Fibroblast of skin of left quadriceps (primary cell): Measurements from ENCODE around the gene PALM.
"Not testable (repeated sequence)": the region's sequence is repeated elsewhere in the genome, so short reads cannot be mapped to it uniquely, and the experiment has no call there.

Source experiments
- DNase-seq, 2 experiments: peaks; one replicate each; pipeline ENCODE4 v3.0.0-alpha.2; 2013; ENCODE audit warnings: low read depth in 2 of 2

PALM gene

DNA sequence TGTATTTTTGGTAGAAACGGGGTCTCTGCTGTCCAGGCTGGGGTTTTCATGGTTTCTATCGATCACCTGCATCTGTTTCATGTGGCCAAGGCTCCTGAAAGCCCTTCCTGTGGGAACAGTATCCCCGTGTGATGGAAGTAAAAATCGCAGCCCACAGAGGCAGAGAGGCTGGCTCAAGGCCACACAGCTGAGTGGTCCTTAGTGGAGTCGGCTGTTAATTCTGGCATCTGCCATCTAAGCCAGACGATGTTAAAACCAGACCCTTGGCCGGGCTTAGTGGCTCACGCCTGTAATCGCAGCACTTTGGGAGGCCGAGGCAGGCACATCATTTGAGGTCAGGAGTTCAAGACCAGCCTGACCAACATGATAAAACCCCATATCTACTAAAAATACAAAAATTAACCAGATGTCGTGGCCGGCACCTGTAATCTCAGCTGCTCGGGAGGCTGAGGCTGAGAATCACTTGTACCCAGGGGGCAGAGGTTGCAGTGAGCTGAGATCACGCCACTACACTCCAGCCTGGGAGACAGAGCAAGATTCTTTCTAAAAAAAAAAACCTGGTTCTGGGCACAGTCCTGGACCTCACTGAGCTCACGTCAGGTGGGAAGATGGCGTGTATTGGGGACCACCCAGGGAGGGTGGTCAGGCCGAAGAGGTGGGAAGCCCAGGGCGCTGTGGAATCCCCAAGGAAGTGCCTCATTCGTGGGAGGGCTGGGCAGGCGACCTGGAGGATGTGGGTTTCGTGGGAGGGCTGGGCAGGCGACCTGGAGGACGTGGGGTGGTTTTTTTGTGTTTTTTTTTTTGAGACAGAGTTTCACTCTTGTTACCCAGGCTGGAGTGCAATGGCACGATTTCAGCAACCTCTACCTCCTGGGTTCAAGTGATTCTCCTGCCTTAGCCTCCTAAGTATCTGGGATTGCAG lies 23.7 kb downstream of the PALM start:
- DNase-seq: no peak

DNA sequence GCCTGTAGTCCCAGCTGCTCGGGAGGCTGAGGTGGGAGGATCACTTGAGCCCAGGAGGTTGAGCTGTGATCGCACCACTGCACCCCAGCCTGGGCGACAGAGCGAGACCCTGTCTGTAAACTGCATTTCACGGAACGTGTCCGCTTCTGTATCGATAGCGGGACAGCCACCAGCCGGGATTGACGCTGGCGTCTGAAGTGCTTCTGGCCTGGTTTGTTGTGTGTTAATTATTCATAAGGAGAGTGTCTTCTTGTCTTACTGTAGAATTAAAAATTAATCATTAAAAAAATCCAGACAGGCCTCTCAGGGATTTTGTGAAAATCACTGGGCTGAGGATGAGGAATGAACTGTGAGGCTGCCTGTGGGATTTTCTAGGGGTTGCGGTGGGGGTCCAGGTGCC lies 26.0 kb downstream of the PALM start:
- DNase-seq: no peak

DNA sequence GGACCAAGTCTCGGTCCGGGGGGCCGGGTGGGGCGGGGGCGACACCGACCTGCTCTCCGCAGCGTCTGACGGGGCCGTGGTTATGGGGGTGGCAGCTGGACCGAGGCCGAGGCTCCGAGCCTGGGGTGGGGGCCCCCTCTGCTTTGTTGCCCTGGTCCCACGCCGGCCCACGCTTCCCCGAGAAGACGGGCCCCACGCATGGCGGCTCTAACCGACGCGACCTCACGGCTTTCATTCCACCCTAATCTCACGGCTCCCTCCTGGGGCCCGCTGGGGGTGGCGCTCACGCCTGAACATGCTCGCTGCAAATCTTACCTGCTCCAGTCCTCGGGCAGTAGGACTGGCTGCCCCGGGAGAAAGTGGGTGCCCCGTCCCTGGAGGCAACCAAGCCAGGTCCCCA lies 27.4 kb downstream of the PALM start:
- DNase-seq: no peak

DNA sequence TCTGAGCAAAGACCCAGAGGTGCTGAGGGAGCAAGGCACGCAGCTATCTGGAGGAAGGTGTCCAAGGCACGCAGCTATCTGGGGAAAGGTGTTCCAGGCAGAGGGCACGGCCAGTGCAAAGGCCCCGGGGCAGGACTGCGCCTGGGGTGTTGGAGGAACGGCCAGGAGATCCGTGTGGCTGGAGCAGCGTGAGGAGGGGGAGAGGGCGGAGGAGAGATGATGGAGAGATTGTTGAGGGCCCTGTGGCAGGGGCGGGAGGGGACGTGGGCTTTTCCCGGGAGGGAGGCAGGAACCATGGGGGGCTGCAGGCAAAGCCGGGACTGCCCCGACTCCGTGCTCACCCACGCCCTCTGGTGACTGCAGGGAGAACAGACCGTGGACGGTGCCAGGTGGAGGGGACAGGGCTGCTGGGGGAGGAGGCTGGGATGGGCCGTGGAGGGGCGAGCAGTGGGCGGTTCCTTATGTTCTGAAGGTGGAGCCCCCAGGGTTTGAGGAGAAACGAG lies 28.9 kb downstream of the PALM start:
- DNase-seq: no peak

DNA sequence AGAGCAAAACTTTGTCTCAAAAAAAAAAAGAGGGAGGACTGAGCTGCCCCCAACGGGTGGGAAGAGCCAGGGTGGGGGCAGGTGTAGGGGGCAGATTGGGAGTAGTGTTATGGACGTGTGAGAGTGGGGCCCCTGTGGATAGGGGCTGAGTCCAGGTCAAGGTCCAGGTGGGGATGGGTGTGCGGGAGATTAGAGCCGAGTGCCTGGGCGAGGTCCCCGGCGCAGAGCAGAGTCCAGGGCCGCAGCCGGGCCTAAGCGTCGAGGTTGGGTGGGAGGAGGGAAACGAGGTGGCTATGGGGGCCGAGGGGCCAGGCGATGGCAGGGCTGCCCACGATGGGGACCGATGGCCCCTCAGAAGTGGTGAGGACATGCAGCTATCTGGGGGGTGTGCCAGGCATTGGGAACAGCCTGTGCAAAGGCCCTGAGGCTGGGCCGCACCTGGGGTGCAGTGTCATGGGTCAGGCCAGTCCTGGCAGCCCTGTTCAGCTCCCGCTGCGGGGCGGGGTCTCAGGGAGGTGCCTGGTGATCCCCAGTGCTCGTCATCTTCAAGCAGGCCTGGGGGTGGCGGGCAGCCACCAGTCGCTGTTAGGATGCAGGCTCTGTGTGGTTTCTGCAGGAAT lies 29.9 kb downstream of the PALM start:
- no peak for DNase-seq

DNA sequence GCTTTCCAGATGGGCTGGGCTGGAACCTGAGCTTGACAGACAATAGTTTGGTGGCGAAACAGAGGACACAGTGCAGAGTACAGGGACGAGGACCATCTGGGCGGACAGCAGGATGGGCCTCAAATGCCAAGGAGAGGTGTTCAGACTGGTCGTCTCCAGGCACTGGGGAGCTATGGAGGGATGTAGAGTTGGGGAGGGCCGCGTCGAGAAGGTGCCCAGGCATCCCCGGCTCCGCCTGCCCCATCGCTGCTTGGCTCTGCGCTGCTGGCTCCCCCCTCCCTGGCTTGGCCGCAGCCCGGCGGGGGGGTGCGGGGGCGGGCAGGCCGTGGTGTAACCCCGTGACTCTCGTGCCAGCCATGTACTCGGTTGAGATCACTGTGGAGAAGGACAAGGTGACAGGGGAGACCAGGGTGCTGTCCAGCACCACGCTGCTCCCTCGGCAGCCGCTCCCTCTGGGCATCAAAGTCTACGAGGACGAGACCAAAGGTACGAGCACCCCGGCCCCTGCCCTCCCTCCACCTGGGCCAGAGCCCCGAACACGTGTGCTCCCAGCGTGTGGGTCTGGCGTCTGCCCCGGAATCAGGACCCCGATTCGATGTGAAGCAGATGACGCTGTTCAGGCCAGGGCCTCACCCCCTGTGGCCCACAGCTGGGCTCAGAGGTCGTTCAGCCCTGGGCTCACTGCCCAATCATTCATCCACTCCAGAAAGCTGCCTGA lies 31.4 kb downstream of the PALM start:
- DNase-seq: no peak

DNA sequence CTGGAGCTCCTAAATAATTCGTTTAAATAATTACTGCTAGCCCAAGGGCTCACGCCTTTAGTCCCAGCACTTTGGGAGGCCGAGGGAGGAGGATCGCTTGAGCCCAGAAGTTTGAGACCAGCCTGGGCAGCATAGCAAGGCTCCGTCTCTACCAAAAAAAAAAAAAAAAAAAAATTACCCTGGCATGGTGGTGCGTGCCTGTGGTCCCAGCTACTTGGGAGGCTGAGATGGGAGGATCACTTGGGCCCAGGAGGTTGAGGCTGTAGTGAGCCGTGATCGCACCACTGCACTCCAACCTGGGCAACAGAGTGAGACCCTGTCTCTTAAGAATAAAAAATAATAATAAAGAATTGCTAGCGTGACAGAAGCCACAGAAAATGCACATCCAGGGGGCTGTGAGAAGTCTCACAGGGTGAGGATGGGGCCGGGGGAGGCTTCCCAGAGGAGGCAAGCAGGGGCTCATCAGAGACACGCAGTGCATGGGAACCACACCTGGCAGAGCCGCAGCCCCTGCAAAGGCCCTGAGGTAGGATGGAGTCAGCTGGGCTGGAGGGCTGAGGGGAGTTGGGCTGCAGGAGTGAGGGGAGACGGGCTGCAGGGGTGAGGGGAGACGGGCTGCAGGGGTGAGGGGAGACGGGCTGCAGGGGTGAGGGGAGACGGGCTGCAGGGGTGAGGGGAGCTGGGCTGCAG lies 32.2 kb downstream of the PALM start:
- not testable (repeated sequence) for DNase-seq

DNA sequence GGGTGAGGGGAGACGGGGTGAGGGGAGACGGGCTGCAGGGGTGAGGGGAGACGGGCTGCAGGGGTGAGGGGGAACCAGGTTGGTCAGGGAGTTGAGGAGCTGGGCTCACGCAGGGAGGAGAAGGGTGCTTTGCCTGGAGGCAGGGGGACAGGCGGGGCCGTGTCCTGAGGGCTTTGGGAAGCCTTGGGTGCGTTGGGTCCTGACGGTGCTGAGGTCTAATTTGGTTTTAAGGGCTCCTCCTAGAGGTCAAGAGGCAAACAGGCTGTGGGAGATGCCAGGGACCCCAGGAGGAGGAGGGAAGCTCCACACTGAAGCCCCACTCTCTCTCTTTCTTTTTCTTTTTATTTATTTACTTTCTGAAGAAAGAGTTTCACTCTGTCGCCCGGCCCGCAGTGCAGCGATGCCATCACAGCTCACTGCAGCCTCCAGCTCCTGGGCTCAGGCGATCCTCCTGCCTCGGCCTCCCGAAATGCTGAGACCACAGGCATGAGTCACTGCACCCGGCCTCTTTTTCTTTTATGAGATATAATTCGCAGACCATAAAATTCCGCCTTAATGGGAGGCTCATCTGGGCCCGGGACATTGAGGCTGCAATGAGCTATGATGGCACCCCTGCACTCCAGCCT lies 32.9 kb downstream of the PALM start:
- DNase-seq: no peak

DNA sequence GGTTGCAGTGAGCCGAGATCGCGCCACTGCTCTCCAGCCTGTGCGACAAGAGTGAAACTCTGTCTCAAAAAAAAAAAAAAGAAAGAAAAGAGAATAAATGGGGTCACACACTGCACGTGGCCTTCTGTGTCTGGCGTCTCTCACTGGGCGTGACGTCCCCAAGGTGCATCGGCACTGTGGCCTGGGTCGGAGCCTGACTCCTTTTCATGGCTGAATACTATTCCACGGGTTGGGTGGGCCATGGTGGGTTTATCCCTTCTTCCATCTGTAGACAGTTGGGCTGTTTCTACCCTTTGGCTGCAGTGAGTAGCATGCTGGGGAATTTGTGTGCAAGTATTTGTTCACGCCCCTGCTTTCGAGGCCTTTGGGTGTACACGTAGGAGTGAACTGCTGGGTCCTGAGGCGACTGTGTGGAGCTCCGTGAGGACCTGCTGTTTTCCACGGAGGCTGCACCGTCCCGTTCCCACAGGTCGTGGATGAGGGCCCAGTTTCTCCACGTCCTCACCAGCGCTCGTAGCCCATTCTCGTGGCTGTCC lies 33.9 kb downstream of the PALM start:
- DNase-seq: no peak

DNA sequence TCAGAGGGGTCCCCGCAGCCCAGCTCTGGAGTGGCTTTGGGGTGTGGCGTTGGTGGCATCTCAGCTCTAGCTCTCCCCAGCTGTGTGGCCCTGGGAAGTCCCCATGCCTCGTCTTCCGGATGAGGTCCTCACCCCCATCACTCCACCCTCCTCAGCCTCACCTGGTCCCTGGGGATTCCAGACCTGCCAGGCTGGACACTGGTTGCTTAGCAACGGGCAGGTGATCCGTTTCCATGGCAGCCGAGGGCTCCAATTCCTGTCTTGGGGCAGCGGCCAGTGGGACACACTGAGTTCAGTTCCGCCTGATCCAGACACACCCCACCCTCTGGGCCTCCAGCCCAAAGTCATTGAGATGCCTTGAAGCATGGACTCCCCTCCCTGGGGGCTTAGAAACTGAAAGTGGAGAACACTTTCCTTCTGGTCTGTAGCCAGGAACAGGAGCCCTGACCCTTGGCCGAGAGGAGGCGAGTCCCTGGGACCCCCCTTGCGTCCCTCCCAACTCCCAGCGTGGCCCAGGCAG lies 34.5 kb downstream of the PALM start:
- no peak for DNase-seq

DNA sequence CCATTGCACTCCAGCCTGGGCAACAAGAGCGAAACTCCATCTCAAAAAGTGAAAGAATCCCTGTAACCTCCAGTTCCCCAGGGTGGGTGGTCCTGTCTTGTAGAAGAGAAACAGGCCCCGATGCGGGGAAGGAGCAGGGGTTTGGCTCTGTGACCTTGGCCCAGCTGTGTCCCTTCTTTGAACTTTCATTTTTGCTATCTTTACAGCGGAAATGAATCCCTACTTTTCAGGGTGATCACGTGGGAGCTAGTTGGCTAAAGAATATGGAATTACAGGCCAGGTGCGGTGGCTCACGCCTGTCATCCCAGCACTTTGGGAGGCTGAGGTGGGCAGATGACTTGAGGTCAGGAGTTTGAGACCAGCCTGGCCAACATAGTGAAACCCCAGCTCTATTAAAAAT lies 36.4 kb downstream of the PALM start:
- not testable (repeated sequence) for DNase-seq

DNA sequence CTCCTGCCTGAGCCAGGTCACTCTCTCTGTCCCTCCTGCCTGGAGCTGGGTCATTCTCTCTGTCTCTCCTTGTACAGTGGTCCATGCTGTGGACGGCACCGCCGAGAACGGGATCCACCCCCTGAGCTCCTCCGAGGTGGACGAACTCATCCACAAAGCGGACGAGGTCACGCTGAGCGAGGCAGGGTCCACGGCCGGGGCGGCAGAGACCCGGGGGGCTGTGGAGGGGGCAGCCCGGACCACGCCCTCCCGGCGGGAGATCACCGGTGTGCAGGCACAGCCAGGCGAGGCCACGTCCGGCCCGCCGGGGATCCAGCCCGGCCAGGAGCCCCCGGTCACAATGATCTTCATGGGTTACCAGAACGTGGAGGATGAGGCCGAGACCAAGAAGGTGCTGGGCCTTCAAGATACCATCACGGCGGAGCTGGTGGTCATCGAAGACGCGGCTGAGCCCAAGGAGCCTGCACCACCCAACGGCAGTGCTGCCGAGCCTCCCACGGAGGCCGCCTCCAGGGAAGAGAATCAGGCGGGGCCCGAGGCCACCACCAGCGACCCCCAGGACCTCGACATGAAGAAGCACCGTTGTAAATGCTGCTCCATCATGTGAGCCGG lies 37.6 kb downstream of the PALM start:
- no peak for DNase-seq

DNA sequence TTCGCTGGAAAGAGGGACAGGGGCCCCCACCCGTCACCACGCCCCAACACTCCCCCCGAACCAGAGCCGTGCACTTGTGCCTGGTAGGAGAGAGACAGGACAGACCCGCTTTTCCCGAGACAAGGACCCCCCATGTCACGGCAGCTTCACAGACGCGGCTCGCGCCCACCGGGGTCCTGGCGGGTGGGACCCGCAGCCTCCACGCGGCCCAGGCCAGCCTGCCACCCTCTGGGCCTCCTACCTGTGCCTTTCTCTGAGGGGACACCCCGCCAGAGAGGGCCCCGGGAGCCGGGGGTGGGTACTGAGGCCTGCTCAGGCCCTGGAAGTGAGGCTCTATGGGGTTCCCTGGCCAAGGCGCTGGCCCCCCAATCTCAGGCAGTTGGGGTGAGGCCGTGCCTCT lies 38.2 kb downstream of the PALM start:
- DNase-seq: no peak

DNA sequence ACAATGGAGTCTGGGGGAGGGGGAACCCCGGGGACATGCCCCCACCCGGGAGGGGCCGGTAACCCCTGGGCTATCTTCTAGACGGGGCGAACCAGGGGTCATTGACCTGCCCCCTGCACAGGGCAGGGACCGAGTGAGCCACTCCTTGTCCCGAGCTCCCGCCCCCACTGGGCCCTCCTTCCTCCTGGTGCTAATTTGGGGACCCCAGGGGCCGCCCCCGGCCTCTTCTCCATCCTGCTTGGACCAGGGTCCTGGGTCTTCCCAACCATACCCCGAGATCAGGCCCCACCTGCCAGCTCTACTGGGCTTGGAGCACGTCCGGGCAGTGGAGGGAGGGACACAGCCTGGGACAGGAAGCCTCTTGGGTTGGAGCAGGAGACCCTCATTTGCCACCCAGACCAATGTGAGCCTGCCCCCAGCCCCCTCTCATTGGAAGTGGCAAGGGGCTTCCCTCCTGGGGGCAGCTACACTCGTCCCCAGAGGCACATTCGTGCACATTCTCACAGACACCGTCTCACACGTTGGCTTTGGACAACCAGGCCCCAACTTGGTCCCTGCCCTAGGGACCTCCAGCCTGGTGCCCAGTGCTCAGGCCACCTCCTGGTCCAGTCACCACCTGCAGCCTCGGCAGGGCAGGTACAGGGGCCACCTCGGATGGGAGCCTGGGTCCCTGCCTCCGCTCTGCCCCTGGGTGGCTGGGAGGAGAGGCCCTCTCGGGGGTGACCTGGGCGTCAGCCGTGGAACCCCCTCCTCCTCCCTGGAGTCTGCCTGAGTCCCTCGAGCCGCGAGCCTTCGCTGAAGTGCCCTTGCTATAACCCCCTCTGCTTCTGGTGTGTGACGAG lies 38.9 kb downstream of the PALM start:
- no peak for DNase-seq

DNA sequence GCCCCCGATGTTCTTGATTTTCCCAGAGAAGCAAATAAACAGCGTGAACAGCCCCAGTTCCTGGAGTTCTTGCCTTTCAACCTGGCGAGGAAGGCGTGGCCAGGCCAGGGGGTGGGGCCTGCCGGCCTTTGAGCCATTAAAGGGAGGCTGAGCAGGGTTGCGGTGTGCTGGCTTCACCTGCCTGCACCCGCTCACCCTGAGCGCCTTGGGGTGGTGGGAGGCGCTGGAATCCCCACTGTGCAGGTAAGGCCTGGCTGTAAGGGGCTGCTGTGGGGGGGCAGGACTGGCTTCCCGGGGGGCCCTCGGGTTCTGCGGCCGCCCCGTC lies 39.5 kb downstream of the PALM start:
- DNase-seq: no peak

DNA sequence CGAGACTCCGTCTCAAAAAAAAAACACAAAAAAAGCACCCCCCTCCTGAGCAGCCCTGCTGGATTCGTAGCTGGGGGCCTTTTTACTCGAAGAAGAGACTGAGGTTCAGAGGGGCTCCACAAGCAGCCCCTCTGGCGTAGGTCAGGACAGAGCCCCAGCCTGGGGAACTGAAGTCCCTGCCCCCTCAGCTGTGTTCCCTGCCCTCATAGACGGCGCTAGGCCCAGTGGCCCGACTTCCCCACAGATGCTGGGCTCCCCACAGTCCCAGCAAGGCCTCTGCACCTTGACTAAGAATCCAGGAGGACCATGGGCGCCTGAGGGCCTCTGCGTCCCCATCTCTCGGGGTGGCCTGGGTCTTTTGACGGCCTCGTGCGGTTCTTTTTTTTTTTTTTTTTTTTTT lies 41.1 kb downstream of the PALM start:
- DNase-seq: no peak

DNA sequence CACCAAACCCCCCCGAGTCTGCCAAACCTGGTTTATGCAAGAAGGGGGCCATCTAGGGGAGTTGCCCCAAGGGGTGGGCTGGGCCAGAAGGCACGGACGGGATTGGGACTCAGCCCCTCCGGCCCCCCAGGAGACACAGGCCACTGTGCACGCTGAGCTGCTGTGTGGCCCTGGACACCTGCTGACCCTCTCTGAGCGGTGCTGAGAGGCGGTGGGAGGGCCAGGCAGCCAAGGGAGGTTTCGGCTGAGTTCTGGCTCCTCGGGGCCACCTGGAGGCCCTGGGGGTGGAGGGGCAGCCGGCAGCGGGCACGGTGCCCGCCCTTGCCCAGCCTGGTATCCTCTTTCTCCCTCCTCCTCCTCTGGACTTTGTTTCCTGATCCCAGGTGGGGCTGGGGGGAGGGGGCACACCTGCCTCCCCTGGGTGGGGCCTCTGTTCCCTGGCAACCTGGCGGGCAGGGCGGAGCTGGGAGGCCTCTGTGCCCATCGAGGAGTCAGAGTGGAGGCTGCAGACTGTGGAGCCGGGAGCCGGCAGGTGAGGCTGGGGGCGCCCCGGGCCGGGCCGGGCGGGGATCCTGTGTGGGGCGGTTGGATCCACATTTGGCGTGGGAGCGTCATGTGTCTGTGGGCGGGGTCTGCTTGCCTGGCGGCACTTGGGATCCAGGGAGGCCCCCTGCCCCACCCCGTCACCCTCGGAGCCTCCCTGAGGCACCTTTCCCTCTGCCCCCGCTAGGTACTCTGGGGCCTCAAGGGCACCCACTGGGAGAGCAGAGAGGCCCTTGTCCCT lies 42.1 kb downstream of the PALM start, which contains the start of gene MISP:
Gene MISP, plus strand, starts transcription at position 473 of the 784 bp plus-strand sequence. CDS start 5,835 bp downstream, outside the sequence.
- DNase-seq: no peak

DNA sequence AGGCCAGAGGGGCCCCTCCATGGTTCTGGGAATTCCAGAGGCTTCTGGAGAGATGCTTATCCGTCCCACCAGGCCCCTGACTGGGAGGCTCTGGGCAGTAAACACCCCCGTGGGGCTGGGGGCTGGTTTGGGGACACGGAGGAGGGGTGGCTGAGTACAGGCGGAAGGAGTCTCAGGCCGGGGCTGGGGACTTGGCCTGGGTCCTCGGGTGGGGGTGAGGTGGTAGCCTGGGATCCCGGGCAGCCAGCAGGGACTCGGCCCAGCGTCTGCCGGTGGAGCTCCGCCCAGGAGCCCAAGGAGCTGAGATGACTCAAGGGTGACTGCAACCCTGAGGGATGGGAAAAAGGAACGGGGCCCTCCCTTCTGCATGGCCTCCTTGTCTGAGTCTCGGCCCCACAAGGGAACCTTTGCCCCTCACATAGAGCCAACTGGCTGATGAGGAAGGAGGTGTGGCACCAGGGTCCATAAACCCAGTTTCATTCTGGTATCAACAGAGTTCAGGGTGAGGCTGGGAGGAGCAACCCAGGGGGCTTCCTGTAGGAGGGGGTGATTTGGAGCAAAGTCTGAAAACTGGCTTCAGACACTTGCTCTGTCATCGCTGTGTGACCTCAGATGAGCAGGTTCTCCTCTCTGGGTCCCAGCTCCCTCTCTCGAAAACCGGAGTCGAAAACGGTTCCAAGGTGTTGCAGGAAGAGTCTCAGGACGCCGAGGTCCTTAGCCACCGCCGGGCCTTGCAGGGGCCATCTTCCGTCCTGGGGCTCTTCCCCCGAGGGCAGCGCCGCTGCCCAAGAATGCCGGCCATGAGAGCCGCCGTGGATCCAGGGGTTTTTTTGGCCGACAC lies 43.0 kb downstream of the PALM start:
- DNase-seq: peak; percentile 39 to 42
